Measurements from ENCODE around the gene PHF19.

GRCh38 chr9:120925535-120926396 is 48.8 kb upstream of the PHF19 start:
- TF ChIP-seq CTCF (IDR thresholded peaks at IDR 0.05; ENCODE audit: poor library complexity, severe bottlenecking) (no peak), TAF1 (IDR thresholded peaks at IDR 0.05; ENCODE audit: low read depth) (no peak), MXI1 (conservative IDR thresholded peaks at IDR 0.05; ENCODE audit: poor library complexity, severe bottlenecking) (no peak), EZH2 (IDR thresholded peaks at IDR 0.05; ENCODE audit: borderline replicate concordance, insufficient read depth, low read length, poor library complexity, severe bottlenecking) (no peak)

Data from neural cell (in vitro differentiated cells).